ENCODE results near the gene GLMN.

GLMN gene, protein sequence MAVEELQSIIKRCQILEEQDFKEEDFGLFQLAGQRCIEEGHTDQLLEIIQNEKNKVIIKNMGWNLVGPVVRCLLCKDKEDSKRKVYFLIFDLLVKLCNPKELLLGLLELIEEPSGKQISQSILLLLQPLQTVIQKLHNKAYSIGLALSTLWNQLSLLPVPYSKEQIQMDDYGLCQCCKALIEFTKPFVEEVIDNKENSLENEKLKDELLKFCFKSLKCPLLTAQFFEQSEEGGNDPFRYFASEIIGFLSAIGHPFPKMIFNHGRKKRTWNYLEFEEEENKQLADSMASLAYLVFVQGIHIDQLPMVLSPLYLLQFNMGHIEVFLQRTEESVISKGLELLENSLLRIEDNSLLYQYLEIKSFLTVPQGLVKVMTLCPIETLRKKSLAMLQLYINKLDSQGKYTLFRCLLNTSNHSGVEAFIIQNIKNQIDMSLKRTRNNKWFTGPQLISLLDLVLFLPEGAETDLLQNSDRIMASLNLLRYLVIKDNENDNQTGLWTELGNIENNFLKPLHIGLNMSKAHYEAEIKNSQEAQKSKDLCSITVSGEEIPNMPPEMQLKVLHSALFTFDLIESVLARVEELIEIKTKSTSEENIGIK

DNA sequence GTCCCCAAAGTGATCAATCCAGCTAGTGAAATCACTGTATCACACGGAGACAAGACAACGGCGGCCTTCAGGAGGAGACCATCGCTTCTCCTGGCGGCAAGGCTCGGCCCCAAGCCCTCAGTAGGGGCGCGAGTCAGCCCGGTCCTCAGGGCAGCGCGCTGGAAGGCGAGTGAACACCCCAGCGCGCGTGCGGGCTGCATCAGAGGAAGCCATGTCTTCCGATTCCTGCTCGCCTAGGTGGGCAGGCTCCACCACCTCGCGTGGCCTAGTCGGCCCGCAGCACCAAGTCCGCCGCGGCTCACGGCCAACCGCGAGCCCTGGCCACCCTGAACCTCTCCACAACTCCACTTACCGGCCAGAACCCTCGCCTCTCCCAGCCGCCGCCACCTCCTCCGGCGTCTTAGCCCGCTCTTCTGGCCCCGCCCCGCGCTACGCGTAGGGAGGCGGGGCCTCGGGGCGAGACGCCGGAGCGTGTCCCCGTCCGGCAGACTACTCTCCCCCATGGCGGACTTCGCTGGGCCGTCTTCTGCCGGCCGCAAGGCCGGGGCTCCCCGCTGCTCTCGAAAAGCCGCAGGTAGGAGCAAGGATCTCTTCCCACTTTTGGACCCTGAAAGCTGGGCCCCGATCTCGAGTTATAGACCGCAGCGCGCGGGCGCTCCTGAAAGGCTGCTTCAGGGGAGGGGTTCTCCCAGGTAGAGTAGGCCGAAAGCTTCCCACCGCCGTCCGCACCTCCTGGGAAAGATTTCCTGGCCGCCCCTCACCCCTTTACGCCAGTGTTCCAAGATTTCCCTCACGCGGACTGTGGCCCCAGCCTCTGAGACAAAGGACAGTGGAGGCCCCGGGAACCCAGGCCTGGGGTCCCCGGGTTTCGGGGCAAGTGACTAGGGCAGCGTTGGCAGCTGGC, at the start of gene GLMN, which contains the start of gene RPAP2:
Gene GLMN (minus strand): TSS at position 415 of the 904 bp plus-strand sequence. CDS start 988 bp downstream, outside the sequence.
Gene RPAP2 (plus strand): TSS at position 487 of the 904 bp plus-strand sequence. CDS start 15 bp downstream, at position 502.
- DNase-seq (ENCODE audit: low read depth) = peak; percentile 71

DNA sequence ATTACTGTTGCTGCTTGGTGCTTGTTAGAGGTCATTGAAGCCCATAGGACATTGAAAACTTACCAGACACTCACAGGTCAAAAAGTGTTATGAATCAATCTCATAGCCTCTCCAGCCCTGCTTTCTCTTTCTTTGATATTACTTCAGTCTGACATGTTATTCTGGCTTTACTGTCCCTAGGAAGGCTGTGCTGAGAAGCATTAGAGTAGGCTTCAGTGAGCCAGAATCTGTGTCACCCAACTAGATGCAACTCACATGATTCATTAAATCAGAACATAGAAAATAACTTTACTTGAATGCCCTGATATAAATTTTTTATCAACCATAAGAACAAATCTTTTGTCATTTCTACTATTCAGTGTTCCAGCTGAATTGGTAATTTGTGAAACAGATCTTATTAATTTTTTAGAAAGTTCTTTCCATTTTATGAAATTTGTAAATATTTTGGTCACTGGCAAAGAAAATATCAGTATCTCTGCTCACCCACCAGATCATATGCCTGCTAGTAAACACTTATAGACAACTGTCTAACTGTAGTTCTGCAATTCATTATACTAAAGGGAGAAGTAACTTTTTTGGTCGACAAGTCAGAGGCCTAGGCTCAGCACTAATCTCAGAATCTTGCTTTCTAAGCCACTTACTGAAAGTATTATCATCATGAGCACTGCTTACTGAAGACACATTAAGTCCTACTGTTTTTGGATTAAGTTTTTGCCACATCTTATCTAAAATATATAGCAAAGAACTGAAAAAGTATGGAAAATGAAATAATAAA, 48.3 kb upstream of the GLMN start:
- DNase-seq (ENCODE audit: low read depth) = no peak

DNA sequence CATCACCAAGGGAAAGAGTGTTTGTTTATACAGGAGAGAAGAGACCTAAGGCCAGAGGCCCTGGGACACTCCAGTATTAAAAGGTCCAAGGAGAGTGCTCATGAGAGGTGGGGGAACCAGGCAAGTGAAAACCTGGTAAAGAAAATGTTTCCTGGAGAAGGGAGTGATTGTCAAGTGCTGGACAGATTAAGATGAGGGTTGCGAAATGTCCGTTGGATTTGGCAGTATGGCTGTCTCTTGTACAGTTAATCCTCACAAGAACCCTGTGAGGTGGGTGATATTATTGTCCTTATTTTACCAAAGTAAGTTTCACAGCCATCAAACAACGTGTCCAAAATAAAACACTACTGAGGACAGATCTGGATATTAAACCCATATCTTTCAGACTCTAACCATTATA, 44.3 kb upstream of the GLMN start:
- no peak for DNase-seq (ENCODE audit: low read depth)

DNA sequence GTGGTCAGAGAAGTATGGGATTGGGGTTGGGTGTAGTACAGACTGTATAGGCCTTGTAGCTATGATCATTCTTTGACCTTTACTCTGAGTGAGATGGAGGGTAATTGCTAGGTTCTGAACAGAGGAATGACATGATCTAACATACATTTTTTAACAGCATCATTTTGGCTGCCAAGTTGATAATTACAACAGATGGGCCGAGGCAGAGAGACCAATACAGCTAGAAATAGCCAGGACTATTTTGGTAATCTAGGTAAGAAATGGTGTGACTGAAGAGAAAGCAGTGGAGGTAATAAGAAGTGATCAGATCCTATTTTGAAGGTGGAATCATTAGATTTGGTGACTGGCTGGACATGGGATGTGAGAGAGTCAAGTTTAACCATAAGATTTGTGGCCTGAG, 43.6 kb upstream of the GLMN start:
- DNase-seq (ENCODE audit: low read depth) = no peak

DNA sequence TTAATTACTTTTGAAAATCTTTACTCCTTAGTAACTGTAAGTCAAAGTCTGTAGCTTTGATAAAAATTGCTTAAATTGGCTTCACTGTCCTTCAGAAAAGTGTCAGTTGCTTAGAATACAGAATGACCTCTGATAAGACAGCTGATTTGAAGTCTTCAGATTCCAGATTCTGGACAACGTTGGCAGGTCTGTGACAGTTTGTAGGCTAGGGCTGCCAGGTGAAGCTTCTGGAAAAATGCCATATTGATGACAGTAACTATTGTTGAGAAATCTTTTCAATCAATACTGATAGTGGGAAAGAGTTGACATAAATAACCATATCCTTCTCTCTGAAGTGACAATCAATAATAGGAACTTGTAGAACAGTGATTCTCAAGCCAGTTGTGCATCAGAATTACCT, 41.4 kb upstream of the GLMN start:
- no peak for DNase-seq (ENCODE audit: low read depth)

DNA sequence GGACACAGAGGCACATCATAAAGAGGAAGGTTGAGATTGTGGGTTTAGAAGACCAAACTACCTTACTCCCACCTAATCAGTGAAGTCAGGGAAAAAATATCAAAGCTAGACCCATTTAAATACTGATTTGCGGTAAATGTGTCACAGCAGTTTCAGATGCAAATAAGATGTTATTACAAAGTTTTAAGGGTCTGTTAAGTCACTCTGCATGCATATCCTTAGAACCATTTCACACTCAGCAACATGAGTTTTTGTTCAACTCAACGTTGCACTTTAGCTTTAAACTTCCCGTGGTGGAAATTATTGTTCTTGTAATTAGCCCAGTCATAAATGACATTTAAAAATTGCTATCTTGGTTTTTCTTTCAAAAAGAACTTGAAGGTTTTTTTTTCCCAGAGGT, 34.9 kb upstream of the GLMN start:
- DNase-seq (ENCODE audit: low read depth) = no peak

DNA sequence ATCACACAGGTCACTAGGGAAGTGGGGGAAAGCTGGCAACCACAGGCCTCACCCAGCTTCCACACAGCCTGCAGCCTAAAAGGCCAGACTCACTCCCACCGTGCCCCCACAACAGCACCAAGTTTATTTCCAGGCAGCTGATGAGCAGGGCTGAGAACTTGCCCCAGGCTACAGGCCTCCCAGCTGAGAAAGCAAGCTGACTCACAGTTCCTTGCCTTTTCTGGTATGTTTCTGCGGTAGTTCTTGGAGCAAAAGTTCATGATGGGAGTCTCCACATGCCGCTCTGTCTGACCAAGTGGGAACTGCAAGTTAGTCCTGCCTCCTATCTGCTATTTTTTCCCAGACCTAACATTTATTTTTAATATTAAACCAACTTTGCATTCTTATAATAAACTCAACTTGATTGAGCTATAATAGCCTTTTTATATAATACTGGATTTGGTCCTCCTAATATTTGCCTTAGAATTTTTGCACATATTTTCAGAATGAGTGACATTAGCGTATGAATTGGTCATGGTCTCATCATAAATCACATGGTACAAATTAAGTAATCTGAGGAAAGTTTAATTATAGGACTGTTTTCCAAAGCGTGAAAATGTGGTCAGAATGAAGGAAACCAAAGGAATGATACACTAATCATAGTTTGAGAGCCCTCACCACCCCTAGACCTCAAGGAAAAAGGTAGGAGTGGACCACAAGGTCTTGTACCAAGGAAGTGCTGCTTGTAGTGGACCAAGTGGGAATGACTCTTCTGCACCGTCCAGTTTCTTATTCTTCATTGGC, 30.8 kb upstream of the GLMN start:
- no peak for DNase-seq (ENCODE audit: low read depth)

DNA sequence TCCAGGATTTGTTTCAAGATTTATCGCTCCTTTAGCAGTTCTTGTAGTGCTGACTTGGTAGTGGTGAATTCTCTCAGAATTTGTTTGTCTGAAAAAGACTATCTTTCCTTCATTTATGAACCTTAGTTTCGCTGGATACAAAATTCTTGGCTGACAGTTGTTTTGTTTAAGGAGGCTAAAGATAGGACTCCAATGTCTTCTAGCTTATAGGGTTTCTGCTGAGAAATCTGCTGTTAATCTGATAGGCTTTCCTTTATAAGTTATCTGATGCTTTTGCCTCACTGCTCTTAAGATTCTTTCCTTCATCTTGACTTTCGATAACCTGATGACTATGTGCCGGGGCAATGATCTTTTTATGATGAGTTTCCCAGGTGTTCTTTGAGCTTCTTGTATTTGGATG, 29.0 kb upstream of the GLMN start:
- DNase-seq (ENCODE audit: low read depth) = no peak

DNA sequence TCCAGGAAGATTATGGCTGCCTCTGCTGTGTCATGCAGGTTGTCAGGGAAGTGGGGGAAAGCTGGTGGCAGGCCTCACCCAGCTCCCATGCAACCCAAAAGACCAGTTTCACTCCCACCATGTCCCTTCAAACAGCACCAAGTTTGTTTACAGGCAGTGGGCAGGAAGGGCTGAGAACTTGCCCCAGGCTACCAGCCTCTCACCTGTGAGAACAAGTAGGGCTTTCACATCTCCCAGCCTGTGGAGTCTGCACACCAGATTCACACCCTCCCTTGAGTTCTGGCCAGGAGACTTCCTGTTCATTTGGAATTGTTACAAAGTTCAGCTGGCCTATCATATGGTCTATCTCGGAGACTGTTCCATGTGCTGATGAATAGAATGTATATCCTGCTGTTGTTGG, 27.9 kb upstream of the GLMN start:
- DNase-seq (ENCODE audit: low read depth) = no peak

DNA sequence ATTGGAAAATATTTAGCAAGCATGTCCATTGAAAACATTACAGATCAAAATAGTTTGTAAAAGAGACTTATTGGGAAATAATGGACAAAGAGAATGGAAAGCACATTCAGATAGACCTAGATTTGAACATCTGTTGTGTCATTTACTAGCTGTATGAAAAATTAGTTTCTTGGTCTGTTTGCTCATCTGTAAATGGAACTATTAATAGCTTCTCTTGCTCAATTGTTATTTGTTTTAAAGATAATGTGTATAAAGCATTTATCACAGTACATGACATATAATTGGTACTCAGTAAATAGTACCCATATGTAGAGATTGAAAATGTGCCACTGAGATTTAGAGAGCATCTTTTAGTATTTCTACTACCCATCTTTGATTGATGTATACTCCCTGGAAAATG, 26.0 kb upstream of the GLMN start:
- no peak for DNase-seq (ENCODE audit: low read depth)

DNA sequence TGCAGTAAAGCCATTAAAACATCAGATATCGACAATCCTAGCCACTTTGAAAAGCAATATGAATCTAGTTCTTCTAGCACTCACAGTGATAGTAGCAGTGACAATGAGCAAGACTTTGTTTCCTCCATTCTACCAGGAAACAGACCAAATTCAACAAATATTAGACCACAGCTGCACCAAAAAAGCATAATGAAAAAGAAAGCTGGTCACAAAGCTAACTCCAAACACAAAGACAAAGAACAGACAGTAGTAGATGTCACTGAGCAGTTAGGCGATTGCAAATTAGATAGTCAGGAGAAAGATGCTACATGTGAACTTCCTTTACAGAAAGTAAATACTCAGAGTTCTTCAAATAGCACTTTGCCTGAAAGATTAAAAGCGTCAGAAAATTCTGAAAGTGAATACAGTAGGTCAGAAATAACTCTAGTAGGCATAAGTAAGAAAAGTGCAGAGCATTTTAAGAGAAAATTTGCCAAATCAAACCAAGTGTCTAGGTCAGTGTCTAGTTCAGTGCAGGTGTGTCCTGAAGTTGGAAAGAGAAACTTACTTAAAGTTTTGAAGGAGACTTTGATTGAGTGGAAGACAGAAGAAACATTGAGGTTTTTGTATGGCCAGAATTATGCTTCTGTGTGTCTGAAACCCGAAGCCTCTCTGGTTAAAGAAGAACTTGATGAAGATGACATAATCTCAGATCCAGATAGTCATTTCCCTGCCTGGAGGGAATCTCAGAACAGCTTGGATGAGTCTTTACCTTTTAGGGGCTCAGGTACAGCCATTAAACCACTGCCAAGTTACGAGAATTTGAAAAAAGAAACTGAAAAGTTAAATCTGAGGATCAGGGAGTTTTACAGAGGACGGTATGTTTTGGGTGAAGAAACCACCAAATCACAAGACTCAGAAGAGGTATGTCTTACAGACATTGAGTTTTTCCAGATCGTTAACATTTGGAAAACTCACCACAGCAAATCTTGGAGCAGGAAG, 25.0 kb upstream of the GLMN start:
- no peak for DNase-seq (ENCODE audit: low read depth)

DNA sequence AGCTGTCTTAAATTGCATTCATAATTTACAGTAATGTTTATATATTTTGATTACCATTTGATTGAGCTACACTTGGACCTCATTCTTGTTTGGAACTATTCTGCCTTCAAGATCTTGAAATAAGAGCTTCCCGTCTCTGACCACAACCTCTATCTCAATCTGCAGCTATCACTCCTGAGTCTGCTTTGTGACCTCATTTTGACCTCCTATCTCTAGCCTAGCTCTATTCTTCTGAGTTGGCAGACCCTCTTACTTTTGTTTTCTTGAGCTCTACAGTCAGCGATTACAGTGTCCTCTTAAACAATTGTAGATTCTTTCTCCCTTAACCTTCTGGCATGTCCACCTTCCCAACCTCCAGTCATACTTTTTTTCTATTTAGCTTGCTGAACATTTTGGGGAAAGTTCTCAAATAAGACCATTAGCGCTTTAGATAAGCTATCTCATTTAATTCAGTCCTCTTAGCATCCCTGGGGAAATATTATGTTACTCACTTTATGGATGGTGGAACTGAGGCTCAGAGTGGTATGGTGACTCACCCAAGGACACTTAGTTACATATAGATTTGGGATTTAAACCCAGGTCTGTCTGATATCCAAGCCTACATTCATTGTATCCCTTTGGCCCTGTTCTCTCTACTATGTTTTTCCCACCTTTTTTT, 19.2 kb upstream of the GLMN start:
- no peak for DNase-seq (ENCODE audit: low read depth)

DNA sequence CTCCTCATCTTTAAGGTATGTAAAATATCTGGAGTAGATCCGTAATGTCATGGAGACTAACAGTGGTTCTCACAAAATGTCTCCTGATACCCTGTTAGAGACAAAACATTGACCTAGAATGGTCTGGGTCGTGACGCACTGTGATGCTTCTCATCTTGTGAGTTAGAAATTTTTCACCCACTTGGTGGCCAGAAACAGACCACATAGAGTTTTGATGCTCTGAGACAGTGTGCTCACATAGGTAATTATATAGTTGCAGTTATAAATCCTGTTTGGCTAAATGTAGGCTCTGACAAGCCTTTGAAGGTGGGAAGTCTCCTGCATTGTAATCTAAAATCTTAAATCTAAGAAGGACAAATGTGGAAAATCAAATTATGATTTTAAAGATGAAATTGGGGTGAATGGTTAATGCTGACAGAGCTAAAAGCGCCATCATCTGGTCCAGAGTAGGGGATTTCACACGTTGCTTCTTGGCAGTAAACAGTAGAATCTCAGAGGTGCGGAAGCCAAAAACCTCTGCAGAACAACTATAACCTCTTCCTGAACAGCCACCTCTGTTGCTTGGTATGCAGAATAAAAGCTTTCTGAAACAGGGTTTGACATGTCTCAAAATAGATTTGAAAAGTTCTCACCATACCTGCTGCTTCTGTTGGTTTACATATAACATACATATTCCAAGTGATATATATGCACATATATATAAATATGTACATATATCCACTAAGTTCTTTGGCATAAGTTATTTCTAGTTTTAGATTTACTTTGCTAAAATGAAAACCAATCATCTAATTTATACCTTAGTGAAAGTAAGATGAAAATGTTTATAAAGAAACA, 17.2 kb upstream of the GLMN start:
- DNase-seq (ENCODE audit: low read depth) = no peak

DNA sequence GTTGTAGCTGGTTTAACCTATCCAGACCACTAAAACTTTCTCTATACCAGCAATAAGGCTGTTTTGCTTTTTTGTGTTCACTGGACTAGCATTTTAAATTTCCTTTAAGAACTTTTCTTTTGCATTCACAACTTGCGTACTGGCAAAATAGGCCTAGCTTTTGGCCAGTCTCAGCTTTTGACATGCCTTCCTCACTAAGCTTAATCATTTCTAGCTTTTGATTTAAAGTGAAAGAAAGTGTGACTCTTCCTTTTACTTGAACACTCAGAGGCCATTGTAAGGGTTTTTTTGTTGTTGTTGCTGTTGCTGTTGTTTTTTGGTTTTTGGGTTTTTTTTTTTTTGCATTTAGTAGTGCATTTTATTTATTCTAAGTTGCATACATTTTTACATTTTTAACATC, 15.2 kb upstream of the GLMN start:
- no peak for DNase-seq (ENCODE audit: low read depth)

DNA sequence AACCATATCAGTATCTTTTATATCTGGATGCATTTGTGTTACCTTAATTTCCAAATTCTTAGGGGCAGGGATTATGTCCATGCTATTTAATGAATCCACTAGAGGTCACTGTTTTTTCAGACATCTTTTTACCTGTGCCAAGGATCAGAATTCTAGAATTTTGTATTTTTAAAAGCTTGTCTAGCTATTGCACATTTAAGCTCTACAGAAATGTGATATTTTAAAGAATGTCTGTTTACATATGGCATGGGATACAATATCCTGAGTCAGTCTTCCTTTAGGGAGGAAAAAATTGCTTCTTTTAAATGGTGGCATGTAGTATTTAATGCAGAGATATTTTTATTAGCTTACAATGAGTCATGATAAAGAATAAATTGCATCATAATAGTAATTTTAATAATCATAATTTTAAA, 11.4 kb upstream of the GLMN start:
- peak; percentile 13 for DNase-seq (ENCODE audit: low read depth)

DNA sequence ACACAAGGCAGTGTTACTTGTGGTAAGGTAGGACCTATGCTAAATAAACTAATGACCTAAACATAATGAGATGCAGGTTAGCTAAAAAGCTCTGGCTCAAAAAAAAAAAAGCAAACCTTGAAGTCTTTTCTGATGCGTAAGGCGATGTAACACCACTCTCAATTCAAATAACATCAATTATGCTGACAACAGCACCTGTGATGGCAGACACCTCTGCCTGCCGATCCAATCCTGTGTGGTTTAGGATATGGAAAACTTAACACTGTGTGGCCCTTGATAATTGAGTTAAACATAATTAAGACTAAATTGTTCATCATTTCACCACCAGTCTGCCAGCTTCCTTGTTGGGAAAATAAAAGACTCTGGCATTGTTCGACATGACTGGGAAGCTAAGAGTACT, 9.2 kb upstream of the GLMN start:
- DNase-seq (ENCODE audit: low read depth) = no peak

DNA sequence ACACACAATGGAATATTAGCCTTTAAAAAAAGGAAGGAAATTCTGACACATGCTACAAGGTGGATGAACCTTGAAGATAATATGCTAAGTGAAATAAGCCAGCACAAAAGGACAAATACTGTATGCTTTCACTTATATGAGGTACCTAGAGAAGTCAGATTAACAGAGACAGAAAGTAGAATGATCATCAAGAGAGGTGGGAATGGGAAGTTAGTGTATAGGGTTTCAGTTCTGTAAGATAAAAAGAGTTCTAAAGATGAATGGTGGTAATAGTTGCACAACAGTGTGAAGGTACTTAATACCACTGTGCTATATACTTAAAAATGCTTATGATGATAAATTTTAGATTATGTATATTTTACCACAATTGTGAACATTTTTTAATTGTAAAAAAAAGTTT, 7.2 kb upstream of the GLMN start:
- DNase-seq (ENCODE audit: low read depth) = no peak

DNA sequence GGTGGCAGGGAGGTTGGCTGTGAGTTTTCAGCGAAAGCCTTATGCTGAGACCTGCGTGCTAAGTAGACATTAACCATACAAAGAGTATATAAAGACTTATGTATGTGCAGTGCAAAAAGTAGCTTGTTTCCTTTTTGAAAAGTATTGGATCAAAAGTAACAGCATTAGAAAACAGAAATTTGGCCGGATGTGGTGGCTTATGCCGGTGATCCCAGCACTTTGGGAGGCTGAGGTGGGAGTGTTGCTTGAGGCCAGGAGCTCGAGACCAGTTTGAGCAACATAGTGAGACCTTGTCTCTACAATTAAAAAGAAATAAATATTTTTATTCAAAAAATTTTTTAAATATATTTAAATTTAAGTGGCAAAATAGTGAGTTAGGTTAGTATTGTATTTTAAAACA, 2.2 kb upstream of the GLMN start:
- no peak for DNase-seq (ENCODE audit: low read depth)
